Fibroblast of peridontal ligament (primary cell): Measurements from ENCODE around the gene CYP8B1.

Experiments
- DNase-seq: peaks from one replicate; pipeline ENCODE4 v3.0.0-alpha.2; 2010; ENCODE audit errors: extremely low read depth

Gene CYP8B1

GRCh38 chr3:42853739-42854302 is 21.9 kb downstream of the CYP8B1 start:
- DNase-seq: no peak

DNA sequence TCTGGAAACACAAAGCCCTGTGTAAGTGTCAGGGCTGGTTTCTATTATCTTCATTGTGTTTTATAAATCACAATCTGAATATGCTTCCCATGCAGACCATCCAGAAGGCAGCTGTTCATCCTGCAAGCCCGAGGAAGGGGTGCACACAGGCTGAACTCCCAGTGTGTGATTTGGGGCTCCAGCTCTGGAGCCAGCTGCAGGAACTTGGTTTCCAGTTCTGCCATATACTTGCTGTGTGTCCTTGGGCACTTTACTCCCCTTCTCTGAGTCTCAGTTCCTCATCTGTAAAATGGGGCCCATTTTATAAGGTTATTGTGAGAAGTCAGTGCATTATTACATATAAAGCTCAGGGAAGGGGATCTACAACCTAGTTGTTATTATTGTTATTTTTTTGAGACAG is 22.6 kb downstream of the CYP8B1 start:
- DNase-seq: no peak

- DNase-seq: no peak
Measured at GRCh38 chr3:42852441-42852840, 23.2 kb downstream of the CYP8B1 start.

GRCh38 chr3:42851228-42851834 is 24.3 kb downstream of the CYP8B1 start:
- DNase-seq: no peak

DNA sequence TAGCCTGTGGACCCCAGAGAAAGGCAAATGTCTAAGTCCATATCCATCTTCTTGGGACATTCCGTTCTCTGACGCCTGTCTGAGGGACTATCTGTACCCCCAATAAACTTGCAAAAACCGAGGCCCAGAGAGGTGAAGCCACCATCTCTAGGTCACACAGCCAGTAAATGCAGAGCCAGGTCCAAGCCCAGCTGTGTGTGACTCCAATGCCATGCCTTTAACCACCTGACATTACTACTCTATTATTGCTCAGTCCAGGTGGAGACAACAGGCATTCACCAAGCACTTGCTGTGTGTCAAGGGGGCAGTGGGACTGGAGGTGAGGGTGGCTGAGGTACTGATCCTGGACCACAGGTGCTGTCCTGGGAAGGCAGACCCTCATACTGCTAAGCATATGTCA is 25.4 kb downstream of the CYP8B1 start:
- DNase-seq: no peak

DNA sequence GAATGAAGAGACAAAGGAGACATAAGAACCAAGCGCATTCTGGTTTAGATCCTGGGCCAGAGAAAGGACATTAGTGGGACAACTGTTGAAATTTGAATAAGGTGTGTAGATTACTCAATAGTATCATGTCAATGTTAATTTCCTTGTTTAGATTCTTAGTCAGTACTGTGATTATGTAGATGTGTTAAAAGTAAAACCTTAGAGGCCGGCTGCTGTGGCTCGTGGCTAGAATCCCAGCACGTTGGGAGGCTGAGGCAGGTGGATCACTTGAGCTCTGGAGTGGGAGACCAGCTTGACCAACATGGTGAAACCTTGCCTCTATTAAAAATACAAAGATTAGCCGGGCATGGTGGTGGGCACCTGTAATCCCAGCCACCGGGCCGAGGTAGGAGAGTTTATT is 26.7 kb downstream of the CYP8B1 start:
- DNase-seq: no peak

DNA sequence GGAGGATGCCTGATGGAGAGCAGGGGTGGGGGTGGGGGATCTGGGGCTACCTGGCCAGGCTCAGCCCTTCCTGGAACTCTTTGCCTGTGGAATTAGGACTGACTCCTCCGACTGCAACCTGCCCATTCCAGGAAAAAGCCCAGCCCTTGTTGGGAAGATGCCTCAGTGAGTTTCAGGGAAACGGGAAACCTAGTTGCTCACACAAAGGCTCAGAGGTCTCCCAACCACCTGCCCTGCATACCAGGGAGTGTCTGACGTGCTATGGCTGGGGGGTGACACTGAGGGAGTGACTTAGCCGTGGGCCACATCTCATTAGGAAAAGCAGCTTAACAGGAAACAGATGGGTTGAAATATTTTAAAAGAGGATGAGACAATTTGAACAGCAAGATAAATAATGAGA is 27.9 kb downstream of the CYP8B1 start:
- no peak for DNase-seq

- DNase-seq: no peak
Measured at GRCh38 chr3:42846685-42847522, 28.8 kb downstream of the CYP8B1 start.

- DNase-seq: no peak
Measured at GRCh38 chr3:42844815-42845214, 30.9 kb downstream of the CYP8B1 start.

GRCh38 chr3:42844412-42844713 is 31.3 kb downstream of the CYP8B1 start:
- DNase-seq: no peak

- DNase-seq: no peak
Measured at GRCh38 chr3:42843713-42844411, 31.8 kb downstream of the CYP8B1 start.

- DNase-seq: no peak
Measured at GRCh38 chr3:42841332-42841731, 34.3 kb downstream of the CYP8B1 start.

- peak; percentile 83 for DNase-seq
Measured at GRCh38 chr3:42839616-42840015, 36.1 kb downstream of the CYP8B1 start.

DNA sequence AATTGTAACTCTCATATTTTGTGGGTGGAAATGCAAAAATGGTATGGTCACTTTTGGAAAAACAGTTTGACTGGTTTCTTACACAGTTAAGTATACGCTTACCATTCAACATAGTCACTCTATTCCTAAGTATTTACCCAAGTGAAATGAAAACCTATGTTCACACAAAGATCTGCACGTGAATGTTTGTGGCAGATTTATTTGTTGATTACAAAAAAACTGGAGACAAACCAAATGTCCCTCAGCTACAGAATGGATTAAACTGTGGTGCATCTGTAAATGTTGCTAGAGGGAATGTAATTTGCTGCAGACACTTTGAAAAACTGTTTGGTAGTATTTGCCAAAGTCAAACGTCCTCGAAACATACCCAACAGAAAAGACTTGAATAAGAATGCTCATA is 37.1 kb downstream of the CYP8B1 start:
- DNase-seq: no peak

- peak; percentile 9 for DNase-seq
Measured at GRCh38 chr3:42836150-42837123, 39.2 kb downstream of the CYP8B1 start.

DNA sequence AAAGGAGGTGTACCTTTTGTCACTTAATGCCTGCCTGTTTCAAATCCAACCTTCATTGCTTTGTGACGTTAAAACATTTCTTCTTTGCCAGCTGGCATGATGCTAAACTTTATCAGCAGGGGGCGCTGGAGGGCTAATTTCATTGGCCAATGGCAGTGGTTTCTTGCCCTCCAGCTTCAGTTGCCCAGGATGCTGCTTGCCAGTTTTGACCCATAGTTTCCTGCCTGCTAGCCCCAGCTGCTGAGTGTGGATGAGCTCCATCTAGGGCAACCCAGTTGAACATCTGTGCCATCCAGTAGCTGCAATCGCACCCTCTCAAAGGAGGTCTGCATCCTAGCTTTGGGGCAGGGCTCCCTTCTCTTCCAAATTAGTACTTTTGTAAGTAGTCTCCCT is 44.4 kb downstream of the CYP8B1 start:
- peak; percentile 52 for DNase-seq

DNA sequence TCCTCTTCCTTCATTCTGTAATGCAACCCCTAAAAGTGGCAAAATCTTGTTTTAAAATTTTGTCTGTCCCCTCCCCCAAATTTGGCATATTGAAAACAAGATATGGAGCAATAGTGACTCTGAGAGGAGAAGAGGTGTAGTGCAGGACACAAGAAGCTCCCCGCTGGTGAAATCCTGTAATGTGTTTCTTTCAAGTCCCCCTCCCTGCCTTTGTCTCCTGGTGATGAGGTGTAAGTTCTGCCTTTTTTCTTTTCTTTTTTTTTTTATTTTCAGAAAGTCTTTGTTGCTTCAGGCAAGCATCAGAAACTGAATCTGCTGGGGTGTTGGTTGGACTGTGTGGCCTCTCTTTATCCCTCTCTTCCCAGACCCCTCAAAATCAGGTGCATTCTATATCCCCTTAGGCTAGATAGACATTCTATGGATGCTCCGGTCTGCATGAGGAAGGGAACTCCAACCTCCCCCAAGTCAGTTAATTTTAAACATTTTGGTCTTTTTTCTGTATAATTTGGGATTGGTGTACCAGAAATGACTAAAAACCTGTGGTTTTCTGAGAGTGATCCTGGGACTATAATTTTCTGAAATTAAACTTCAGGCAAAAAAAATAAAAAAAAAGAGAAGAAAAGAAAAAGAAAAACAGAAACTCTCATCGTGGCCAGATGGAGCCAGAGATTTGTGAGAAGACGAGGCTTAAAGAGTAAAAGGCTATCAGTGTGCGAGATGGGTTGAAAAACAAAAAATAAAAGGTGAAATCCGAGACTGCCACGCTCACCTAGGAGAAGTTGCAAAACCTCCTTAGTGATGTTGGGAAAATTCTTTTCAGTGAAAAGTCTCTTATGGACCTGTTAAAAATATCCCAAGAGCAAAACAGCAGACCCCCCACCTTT is 45.0 kb downstream of the CYP8B1 start:
- peak; percentile 52 for DNase-seq

GRCh38 chr3:42829628-42830436 is 45.8 kb downstream of the CYP8B1 start:
- DNase-seq: no peak

DNA sequence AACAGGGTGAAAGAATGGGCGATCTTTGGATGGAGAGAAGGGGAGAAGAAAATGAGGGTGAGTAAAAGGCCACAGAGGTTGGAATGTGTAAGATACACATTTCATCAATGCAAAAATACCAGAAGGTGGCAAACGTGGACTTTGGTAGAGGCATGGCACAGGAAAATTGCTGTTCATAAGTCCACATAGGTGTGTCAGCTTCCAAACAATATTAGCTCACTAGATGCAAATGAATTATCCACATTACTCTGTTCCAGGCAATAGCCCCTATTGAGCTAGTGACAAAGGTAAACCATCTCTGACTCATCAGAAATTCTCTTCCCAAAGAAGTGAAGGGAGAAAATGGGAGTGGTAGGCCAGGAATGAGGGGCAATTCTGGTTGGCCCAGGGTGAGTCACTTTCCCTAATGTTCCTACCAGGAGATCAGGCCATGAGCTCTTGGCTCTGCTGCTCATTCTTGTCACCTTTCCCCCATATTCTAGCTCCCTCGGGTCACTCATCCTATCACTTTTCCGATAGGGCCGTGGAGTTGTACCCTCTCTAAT is 46.5 kb downstream of the CYP8B1 start:
- no peak for DNase-seq
